Prostate gland (tissue), 2 donors: ENCODE data around the gene LRCH1.

ENCODE experiments used
- POLR2A ChIP-seq: fragments of 450-650 bp; IDR thresholded peaks from one replicate; pipeline ENCODE4 v1.6.1; 2016; ENCODE audit warnings: antibody characterized with exemption, mild to moderate bottlenecking
- TF ChIP-seq, protein P1 (sequence below), 4 experiments: fragments of 200-600 bp in 2 of 4; fragments of 450-650 bp in 2 of 4; sonication (generic) in 2 of 4; IDR thresholded peaks; 1 replicate in 3 of 4; 2 replicates in 1 of 4; pipeline ENCODE4 v1.5.1; 2016 to 2019; ENCODE audit warnings: antibody characterized with exemption in 4 of 4, mild to moderate bottlenecking in 2 of 4, moderate library complexity in 2 of 4

- TF ChIP-seq, protein P1, sequence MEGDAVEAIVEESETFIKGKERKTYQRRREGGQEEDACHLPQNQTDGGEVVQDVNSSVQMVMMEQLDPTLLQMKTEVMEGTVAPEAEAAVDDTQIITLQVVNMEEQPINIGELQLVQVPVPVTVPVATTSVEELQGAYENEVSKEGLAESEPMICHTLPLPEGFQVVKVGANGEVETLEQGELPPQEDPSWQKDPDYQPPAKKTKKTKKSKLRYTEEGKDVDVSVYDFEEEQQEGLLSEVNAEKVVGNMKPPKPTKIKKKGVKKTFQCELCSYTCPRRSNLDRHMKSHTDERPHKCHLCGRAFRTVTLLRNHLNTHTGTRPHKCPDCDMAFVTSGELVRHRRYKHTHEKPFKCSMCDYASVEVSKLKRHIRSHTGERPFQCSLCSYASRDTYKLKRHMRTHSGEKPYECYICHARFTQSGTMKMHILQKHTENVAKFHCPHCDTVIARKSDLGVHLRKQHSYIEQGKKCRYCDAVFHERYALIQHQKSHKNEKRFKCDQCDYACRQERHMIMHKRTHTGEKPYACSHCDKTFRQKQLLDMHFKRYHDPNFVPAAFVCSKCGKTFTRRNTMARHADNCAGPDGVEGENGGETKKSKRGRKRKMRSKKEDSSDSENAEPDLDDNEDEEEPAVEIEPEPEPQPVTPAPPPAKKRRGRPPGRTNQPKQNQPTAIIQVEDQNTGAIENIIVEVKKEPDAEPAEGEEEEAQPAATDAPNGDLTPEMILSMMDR (IDR thresholded peaks at IDR 0.05) = no peak
- no peak for TF ChIP-seq POLR2A
Measured at GRCh38 chr13:46715363-46715762, 162.4 kb downstream of the LRCH1 start.
